PC-9 (cell line): ENCODE measurements around the gene CELF4. TPM values are rescaled to one million over a fixed set of nuclear protein-coding genes. Genes with fewer than 3 reads are reported as not detected.

Source experiments
- BruUV-seq: library from RNA; stranded (reverse); fragments of 400-500 nt; replicated peaks from 2 replicates; lab custom pipeline; 2021; lab: Mats Ljungman, UMichigan
- CTCF ChIA-PET: fragments of 300-600 bp; sonication (Branson Sonifier 250); formaldehyde crosslinking; loops from one replicate; lab custom pipeline; 2022; ENCODE audit warnings: antibody characterized with exemption; lab: Charles Lee
- POLR2A ChIA-PET: fragments of 300-600 bp; sonication (Branson Sonifier 250); formaldehyde crosslinking; loops from one replicate; lab custom pipeline; 2022; ENCODE audit warnings: antibody characterized with exemption; ENCODE audit not compliant: unreplicated experiment; lab: Charles Lee
- DNase-seq, 2 experiments: peaks; one replicate each; pipeline versions ENCODE4 v3.0.0 to v3.0.0-alpha.2; 2015 to 2022; ENCODE audit warnings: mixed read lengths in 1 of 2
- H2AFZ ChIP-seq: fragments of 200-600 bp; sonication (generic); 2 replicates; pipeline ENCODE4 v1.8.1; 2017; ENCODE audit warnings: antibody characterized with exemption
- H3F3A ChIP-seq: fragments of 200-600 bp; sonication (generic); 2 replicates; pipeline ENCODE4 v1.8.1; 2017; ENCODE audit warnings: antibody characterized with exemption, mild to moderate bottlenecking, low read depth; ENCODE audit not compliant: insufficient read depth
- H3K27ac ChIP-seq: fragments of 200-600 bp; sonication (generic); 2 replicates; pipeline ENCODE4 v1.6.1; 2016; ENCODE audit warnings: mixed run types
- H3K27me3 ChIP-seq: fragments of 200-600 bp; sonication (generic); 2 replicates; pipeline ENCODE4 v1.6.1; 2016; ENCODE audit warnings: low read depth, mixed run types; ENCODE audit not compliant: insufficient read depth
- H3K36me3 ChIP-seq: fragments of 200-600 bp; sonication (generic); 2 replicates; pipeline ENCODE4 v1.6.1; 2016; ENCODE audit warnings: low read depth, mixed run types
- H3K4me1 ChIP-seq: fragments of 200-600 bp; sonication (generic); replicated peaks from 2 replicates; pipeline ENCODE4 v1.6.1; 2016; ENCODE audit warnings: mixed run types; ENCODE audit not compliant: insufficient read depth
- H3K4me2 ChIP-seq: fragments of 200-600 bp; sonication (generic); 2 replicates; pipeline ENCODE4 v1.6.1; 2017; ENCODE audit warnings: mixed run types
- H3K4me3 ChIP-seq: fragments of 200-600 bp; sonication (generic); 2 replicates; pipeline ENCODE4 v1.6.1; 2016; ENCODE audit warnings: mixed run types
- H3K79me2 ChIP-seq: fragments of 200-600 bp; sonication (generic); 2 replicates; pipeline ENCODE4 v1.6.1; 2017; ENCODE audit warnings: low read depth, mixed run types
- H3K9me2 ChIP-seq: fragments of 200-600 bp; sonication (generic); 2 replicates; pipeline ENCODE4 v1.8.1; 2017; ENCODE audit warnings: mild to moderate bottlenecking; ENCODE audit not compliant: insufficient read depth
- H3K9me3 ChIP-seq: fragments of 200-600 bp; sonication (generic); 2 replicates; pipeline ENCODE4 v1.8.1; 2016; ENCODE audit warnings: low read depth; ENCODE audit not compliant: insufficient read depth
- H4K20me1 ChIP-seq: fragments of 200-600 bp; sonication (generic); 2 replicates; pipeline ENCODE4 v1.8.1; 2017; ENCODE audit not compliant: insufficient read depth
- EZH2 ChIP-seq: fragments of 200-600 bp; sonication (generic); IDR thresholded peaks from 2 replicates; pipeline ENCODE4 v1.8.0; 2017; ENCODE audit warnings: antibody characterized with exemption, low read depth
- intact Hi-C: fragments of 100-400 bp; cut with micrococcal nuclease; formaldehyde crosslinking; loops from one replicate; pipeline ENCODE4 v1.10.0; 2022; ENCODE audit not compliant: unreplicated experiment
- total RNA-seq: library from RNA; stranded (reverse); gene quantifications from 2 replicates; pipeline ENCODE4 v1.2.3, GENCODE V29; 2021
- TF ChIP-seq, protein P1 (sequence below): fragments of 200-600 bp; sonication (generic); conservative IDR thresholded peaks from 2 replicates; pipeline ENCODE4 v1.6.1; 2017; ENCODE audit warnings: mixed run types, antibody characterized with exemption, mild to moderate bottlenecking, moderate library complexity

Gene CELF4
- total RNA-seq, 1 experiment from 2014 or later: 1.2 TPM

DNA sequence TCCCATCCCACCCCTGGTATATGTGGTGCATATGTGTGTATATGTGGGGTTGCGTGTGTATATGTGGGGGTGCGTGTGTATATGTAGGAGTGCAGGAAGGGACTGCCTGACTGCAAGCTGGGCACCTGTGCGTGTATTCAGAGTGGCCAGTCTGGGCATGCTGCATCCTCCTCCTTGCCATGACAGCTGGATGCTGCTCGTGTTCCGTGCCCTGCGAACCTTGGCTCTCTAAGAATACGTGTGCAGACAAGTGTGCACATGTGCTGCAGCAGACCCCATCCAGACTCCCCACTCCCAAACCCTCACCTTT is 222.1 kb downstream of the CELF4 start:
- no peaks in the 10 kb centered on the region for H4K20me1 ChIP-seq
- ChIA-PET POLR2A (no interaction called here), CTCF (interaction anchor here (0.7 kb wide), 1 partner anchor 42 kb away, joined by 3 read pairs; no protein-coding TSS in a partner anchor)
- no peaks in the 10 kb centered on the region for H3K79me2 ChIP-seq
- H3K9me3 ChIP-seq: no peaks in the 10 kb centered on the region
- no peak for TF ChIP-seq EZH2
- TF ChIP-seq, protein P1, sequence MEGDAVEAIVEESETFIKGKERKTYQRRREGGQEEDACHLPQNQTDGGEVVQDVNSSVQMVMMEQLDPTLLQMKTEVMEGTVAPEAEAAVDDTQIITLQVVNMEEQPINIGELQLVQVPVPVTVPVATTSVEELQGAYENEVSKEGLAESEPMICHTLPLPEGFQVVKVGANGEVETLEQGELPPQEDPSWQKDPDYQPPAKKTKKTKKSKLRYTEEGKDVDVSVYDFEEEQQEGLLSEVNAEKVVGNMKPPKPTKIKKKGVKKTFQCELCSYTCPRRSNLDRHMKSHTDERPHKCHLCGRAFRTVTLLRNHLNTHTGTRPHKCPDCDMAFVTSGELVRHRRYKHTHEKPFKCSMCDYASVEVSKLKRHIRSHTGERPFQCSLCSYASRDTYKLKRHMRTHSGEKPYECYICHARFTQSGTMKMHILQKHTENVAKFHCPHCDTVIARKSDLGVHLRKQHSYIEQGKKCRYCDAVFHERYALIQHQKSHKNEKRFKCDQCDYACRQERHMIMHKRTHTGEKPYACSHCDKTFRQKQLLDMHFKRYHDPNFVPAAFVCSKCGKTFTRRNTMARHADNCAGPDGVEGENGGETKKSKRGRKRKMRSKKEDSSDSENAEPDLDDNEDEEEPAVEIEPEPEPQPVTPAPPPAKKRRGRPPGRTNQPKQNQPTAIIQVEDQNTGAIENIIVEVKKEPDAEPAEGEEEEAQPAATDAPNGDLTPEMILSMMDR: no peak
- intact Hi-C loops: no loop called here
- H3K27me3 ChIP-seq: peaks cover 7% of the 10 kb centered on the region
- no peak overlapping the region for H2AFZ ChIP-seq
- H3K36me3 ChIP-seq: no peaks in the 10 kb centered on the region
- H3K27ac ChIP-seq: no peak overlapping the region
- H3K9me2 ChIP-seq: no peaks in the 10 kb centered on the region
- no peaks in the 10 kb centered on the region for H3F3A ChIP-seq
- no peaks in the 10 kb centered on the region for H3K4me1 ChIP-seq
- H3K4me2 ChIP-seq: no peak overlapping the region
- H3K4me3 ChIP-seq: no peak overlapping the region
- no TSS peak for BruUV-seq
- no peak for DNase-seq

DNA sequence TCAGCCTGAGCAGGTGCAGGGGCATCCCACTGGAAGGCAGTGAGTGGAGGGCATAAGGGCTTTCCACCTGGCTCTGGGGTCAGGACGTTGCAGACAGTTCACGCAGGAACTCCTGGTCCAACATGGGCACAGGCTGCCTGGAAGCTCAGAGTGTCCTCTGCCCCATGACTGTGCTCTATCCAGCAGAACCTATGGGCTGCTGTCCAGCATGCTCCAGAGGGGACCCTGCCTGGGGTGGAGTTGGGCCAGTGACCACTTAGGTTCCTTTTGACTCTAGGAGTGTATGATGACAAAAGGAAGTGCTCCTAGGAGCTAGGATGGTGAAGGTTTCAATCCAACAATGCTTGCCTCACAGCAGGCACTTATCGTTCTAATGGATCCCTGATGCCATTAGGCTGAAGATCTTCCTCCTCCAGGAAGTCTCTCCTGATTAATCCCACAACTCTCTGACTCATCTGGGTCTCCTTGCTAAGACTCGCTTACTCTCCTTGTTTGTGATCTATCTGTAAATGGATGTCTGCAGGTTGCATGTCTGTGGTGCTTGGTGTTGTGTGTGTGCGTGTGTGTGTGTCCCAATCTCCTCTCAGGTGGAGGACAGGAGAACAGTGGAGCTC is 224.0 kb downstream of the CELF4 start:
- Histone ChIP-seq H3K9me3 (no peaks in the 10 kb centered on the region), H4K20me1 (no peaks in the 10 kb centered on the region), H2AFZ (no peak overlapping the region), H3K79me2 (no peaks in the 10 kb centered on the region), H3F3A (no peaks in the 10 kb centered on the region), H3K4me2 (no peak overlapping the region), H3K4me1 (no peaks in the 10 kb centered on the region), H3K36me3 (no peaks in the 10 kb centered on the region), H3K27ac (no peak overlapping the region), H3K9me2 (no peaks in the 10 kb centered on the region), H3K4me3 (no peak overlapping the region), H3K27me3 (peaks cover 10% of the 10 kb centered on the region)
- TF ChIP-seq, protein P1: no peak
- TF ChIP-seq EZH2: no peak
- ChIA-PET POLR2A (no interaction called here), CTCF (no interaction called here)
- DNase-seq: no peak
- no TSS peak for BruUV-seq
- intact Hi-C loops: no loop called here

DNA sequence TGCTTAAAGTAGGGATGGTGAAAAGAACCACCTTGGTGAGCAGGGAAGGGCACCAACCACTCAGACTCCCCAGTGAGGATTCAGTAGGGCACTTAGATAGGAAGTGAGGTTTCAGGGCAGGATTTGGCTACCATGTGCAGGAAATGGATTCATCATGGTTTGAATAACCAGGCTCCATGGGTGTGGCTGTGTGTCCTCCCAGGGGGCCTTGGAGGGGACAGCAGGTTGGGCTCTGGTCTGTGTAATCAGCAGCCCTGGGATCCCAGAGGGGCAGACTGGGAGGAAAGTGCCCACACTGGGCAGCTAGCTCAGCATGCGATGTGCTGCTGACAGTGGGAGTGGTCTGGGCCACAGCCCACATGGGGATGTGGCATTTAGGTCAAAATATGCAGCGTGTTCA is 224.6 kb downstream of the CELF4 start:
- Histone ChIP-seq H3K36me3 (no peaks in the 10 kb centered on the region), H3K27ac (no peak overlapping the region), H2AFZ (no peak overlapping the region), H3K4me3 (no peak overlapping the region), H3K4me1 (no peaks in the 10 kb centered on the region), H3K4me2 (no peak overlapping the region), H3K79me2 (no peaks in the 10 kb centered on the region), H3K9me3 (no peaks in the 10 kb centered on the region), H3K27me3 (peaks cover 10% of the 10 kb centered on the region), H4K20me1 (no peaks in the 10 kb centered on the region), H3K9me2 (no peaks in the 10 kb centered on the region), H3F3A (no peaks in the 10 kb centered on the region)
- intact Hi-C loops: no loop called here
- ChIA-PET CTCF (no interaction called here), POLR2A (no interaction called here)
- BruUV-seq: no TSS peak
- DNase-seq: no peak
- TF ChIP-seq EZH2: no peak
- TF ChIP-seq, protein P1: no peak
